Stimulated activated naive CD8-positive, alpha-beta T cell treated with anti-CD3 and anti-CD28 coated beads, Interleukin-15, Interleukin-2, amounts not matched to agents 100 U/mL and 50 U/mL, for 24 hours (primary cell): Measurements from ENCODE around the gene PTPRG.

ENCODE experiments used
- ATAC-seq: fragments of 150-1000 bp; cut with Tn5 transposase; one replicate; pipeline ENCODE4 v1.10.0; 2021
- DNase-seq: peaks from one replicate; pipeline ENCODE4 v3.0.0; 2021

PTPRG gene

DNA sequence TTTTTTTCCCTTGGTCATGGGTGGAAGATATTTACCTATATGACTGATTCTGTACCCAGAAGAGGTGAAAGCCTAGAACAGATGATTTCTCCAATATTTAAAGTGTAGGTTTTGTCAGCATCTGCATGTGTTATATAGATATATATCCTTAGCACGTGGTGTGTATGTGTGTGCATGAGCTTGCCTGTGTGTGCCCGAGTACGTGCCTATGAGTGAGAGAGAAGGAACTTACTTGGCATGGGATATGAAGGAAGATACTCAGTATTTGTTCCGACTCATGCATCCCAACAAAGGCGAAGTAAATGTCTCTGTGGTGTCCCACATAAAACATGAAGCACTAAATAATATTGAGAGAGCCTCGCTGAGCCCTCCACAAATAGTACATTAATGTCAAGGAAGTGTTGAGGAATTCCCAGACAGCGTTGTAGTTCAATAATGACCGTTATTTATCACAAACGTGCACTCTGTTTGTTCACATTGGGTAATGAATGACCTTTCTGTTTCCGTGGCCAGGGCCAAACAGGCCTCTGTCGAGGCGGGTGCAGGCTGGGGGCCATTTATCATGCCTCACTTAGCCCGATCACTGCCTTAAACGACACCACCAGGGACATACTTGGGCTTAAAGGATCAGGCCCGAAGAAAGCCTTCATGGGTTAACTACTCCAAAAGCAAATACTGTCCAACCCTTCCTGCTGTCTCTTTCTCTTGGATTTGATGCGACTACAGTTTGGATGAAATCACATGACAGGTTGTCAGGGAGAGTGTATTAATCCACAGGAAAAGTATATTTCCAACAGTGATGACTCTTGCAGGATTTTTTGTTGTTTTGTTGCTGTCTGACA is 267.7 kb downstream of the PTPRG start:
- no peak for ATAC-seq
- no peak for DNase-seq

DNA sequence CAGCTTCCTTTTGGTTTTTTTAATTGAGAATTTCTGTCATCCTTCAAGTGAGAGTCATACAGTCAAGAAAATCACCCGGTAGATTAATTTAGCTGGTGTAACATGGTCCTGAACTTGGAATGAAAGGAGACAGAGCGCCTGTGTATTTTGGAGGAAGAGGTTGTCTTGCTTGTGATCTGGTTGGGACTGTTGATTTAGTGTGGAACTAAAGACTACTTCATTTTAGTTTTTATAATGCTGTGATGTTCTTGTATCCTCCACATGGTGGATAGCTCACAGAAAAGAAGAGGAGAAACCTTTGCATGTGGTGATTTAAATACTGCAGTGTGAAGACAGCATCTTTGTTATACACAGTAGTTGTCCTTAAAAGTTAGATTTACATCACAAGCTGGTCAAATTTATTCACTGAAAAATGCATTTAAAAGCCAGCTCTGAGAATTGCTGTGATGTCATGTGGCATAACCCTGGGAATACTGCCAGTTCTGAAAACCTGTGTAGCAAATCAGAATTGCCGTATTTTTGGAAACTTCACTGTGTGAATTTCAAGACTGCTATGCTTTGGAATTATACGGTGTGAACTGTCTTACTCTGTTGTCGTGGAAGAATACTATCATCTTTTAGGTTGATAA is 268.5 kb downstream of the PTPRG start:
- DNase-seq: no peak

GRCh38 chr3:61831973-61832372 is 270.6 kb downstream of the PTPRG start:
- no peak for ATAC-seq
- no peak for DNase-seq

More for the DNA sequence above, 268.5 kb downstream of the PTPRG start:
- ATAC-seq: no peak

DNA sequence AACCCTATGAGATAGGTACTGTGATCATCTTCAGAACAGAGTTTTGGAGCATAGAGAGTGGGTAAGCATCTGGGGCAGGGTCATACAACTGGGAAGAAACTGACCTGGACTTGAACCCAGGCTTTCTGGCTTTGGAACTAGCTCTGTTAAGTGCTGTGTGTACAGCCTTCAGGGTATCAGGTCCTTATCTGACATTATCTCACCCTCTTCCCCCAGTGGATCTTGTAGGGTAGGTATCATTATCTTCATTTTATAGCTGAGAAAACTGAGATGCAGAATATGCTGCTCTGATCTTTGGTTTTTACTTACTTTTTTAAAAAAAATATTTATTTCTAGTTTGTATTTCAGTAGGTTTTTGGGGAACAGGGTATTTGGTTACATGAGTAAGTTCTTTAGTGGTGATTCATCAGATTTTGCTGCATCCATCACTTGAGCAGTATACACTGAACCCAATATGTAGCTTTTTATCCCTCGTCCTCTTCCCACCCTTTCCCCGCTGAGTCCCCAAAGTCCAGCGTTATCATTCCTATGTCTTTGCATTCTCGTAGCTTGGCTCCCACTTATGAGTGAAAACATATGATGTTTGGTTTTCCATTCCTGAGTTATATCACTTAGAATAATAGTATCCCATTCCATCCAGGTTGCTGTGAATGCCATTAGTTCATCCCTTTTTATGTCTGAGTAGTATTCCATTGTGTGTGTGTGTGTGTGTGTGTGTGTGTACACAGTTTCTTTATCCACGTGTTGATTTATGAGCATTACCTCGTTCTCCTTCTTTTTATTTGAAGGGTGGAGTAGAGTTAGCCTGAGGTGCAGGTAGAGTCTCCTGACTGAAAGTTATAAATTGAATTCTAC is 271.2 kb downstream of the PTPRG start:
- ATAC-seq: no peak
- DNase-seq: no peak

- no peak for DNase-seq
- ATAC-seq: no peak
Observed at GRCh38 chr3:61839256-61839655, 277.9 kb downstream of the PTPRG start.

- DNase-seq: no peak
- no peak for ATAC-seq
Observed at GRCh38 chr3:61841111-61841845, 279.9 kb downstream of the PTPRG start.

DNA sequence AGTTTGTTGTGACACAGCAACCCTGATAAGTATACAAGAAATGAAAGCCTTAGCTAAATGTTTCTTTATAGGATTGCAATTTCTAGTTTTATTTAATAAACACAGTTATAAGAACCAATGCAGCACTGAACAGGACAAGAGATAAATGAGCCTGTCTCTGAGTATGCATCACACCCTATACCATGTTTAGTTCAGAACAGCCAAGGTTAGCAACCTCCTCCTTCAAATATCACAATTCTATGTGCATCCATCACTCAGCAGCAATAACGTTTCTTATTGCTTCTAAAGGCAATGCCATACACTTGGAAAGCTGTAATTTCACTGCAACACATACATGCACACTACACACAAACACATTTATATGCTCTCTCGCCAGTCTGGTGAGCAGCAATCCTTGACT is 280.6 kb downstream of the PTPRG start:
- DNase-seq (no peak), ATAC-seq (no peak)

- DNase-seq (no peak), ATAC-seq (no peak)
Observed at GRCh38 chr3:61844346-61844745, 283.0 kb downstream of the PTPRG start.

GRCh38 chr3:61846488-61846887 is 285.1 kb downstream of the PTPRG start:
- ATAC-seq (no peak), DNase-seq (no peak)

DNA sequence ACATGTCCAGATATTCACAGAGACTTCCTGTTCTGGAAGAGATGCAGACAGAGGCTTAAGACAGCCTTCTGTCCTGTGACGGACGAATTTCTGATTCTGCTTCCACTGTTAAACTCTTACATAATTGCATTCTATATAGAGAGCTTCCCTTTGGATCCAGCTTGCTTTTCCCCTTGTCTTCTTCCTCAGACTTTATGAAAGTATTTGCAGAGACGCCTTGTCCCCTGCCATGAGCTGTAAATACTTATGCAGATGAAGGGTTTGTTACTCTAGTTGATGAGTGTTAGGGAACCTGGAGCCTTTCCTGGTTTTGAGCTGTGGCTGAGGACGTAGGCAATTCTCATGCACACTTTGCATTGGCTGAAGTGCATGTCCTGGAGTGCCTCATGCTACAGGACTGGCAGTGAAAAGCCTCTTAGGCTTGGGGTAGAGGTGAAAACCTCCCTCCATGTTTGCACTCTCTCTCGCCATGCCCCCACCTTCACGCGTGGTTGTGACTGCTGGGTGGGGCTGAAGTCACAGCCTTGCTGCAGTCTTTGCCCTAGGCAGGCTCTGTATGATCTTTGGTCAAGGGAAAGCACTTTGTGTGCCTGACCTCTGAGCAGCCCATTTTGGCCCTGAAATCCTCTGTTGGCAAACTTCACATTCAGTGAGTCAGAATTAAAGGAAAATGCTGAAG is 286.6 kb downstream of the PTPRG start:
- DNase-seq (no peak), ATAC-seq (no peak)

DNA sequence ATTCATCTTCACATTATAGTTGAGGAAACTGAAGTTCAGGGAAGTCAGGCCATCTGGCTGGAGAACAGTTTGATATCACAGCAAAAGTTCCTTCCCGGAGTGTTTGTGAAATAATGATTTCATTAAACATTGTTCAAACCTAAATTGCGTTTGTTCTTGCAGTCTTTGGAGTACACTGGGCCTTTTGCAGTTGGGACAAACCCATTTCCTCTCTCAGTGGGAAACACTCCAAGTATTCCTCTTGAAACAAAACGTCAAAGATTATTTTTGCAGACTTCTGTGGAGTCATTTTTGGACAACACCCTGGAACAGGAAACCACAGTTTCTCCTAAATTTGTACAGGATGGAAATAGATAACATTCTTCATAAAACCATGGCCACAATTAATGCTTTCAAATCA is 287.5 kb downstream of the PTPRG start:
- ATAC-seq (no peak), DNase-seq (no peak)

DNA sequence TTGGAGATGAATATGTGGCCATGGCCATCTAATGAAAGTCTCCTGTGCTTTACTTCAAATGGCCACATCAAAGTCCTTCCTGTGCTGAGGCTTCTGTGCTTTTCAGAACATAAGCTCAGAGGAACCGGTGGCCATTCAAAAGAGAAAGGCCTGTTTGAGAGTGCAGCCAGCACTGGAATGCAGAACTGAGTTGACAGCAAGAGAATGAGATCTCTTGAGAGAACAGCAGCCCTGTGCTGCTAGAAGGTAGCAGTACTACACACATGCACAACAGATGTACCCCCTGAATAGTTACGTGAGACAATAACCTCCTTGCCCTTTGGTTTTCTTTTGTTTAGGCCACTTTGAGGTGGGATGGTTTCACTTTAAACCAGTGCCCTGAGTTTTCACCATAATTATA is 292.5 kb downstream of the PTPRG start:
- DNase-seq (no peak), ATAC-seq (no peak)

- no peak for ATAC-seq
- DNase-seq: no peak
Observed at GRCh38 chr3:61855211-61855610, 293.8 kb downstream of the PTPRG start.

GRCh38 chr3:61857297-61857696 is 295.9 kb downstream of the PTPRG start:
- DNase-seq: no peak
- no peak for ATAC-seq

GRCh38 chr3:61858054-61858453 is 296.7 kb downstream of the PTPRG start:
- no peak for DNase-seq
- ATAC-seq: no peak

DNA sequence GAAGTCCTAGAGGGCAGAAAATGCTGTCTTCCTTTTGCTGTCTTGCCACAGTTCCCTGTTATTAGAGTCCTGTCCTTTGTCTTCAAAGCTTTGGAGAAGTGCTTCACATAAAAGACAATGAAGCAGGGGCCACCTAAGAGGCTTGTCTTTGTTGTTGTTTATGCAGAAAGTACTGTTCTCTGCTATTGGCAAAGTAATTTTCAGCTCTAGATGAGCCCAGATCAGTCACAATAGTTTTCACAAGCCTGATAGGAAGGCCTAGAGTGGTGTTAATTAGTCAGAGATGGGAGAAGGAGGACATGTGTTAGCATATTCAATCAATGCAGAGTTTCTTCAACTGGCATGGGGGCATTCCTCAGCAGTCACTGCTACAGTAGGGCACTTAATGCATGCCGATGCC is 300.0 kb downstream of the PTPRG start:
- DNase-seq (no peak), ATAC-seq (no peak)

DNA sequence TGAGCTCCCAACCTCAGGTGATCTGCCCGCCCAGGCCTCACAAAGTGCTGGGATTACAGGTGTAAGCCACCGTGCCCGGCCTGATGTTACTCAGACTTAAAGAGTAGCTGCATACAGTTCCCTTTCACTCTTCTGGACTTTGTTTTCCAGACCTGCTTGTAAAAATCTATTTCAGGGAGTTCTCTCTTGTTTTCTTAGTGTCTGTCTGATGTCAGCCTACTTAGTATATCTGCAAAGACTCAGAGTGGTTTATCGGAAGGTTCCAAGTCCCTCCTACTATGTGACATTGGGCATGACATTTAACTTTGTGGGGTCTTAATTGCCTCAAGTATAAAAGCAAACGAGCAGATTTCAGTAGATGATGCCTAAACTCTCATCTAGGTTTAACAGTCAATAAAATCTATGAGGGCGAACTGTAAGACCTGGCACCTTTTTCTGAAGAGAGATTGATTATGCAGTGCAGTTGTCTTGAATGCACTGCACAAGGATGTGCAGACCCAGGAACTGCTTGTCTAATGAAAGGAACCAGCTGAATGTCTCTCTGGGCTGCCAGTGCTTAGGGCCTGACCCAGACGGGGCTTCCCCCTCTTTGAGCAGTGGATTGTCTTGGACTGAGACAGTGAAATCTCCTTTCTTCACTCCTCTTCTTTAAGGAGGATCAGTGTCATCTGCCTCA is 301.4 kb downstream of the PTPRG start:
- ATAC-seq: no peak
- DNase-seq: no peak

GRCh38 chr3:61863579-61863978 is 302.2 kb downstream of the PTPRG start:
- no peak for ATAC-seq

DNA sequence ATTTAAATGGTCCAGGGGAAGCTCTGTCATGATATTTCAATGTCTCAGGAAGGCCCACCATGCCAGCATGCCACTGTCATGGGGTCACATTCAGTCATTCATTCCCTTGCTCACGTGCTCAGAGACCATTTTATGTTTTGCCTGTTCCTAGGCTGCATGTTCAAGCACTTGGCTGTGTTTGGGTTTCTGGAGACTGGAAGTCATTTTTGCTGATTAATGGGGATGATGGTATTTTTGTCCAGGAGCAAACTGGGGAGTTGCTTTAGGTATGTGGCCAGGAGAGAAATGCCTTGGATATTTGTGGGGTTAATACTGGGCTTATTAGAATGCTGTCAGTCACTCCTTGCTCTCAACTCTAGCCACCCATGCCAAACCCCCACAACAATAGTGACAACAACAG is 303.5 kb downstream of the PTPRG start:
- ATAC-seq: no peak
- no peak for DNase-seq

More at GRCh38 chr3:61863579-61863978, 302.2 kb downstream of the PTPRG start:
- no peak for DNase-seq

DNA sequence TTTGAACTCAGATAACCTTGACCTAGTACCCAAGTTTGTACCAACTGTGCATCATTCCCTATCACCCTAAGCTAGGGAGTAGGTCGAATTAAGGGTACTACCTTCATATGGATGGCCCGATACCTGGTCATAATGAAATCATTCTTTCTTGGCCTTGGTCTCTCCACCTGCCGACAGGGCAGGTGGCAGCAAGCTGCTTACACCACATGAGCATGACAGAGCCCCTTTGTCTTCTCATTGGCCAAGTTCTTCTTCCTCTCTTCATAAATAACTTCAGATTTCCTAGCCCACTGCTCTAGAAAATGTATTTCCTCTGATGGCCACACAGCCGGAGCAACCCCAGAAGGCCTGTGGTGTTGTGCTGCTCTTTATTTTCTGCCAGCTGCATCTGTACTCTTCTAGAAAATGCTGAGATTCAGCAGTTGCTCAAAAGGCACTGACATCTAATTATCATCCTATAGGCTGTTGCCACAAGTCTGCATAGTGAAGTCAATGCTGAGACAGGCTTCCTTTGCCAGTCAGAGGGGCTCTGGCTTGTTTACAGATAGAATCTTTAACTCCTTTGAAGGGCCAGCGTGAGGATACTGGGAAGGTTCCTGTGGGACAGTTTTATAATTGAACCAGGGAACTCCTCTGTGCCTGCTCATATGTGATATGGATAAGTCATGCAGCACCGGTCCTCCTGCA is 304.2 kb downstream of the PTPRG start:
- ATAC-seq (no peak), DNase-seq (no peak)
